HG03521 (cell line): ENCODE measurements around the gene CYFIP2.
A peak's percentile ranks its signal among the peaks of the same experiment; 100 is the strongest.

Source experiments
- ATAC-seq: cut with Tn5 transposase; IDR thresholded peaks from one replicate; pipeline ENCODE4 v1.9.1; 2021; ENCODE audit warnings: mild to moderate bottlenecking, moderate library complexity; ENCODE audit not compliant: unreplicated experiment

Gene CYFIP2

GRCh38 chr5:157312492-157312891 lies 46.6 kb downstream of the CYFIP2 start:
- peak; percentile 77 for ATAC-seq

DNA sequence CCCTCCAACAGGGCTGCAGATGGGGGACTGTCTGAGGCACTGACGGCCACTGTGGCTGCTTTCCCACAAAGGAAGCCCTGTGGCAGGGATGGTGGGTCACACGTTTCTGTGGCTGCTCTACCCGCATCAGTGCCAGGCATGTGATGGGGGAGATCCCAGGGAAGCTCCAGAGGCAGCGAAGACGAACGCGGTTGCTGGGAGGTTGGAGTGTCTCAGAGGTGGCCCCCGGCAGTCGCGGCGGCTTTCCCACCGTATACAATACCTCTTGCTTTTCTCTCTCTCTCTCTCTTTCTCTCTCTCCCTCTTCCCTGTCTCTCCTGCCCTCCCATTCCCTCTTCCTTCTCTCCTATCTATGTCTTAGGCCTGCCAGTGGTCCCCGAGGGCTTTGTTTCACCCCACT lies 56.7 kb downstream of the CYFIP2 start:
- no peak for ATAC-seq

- no peak for ATAC-seq
Observed at GRCh38 chr5:157323107-157323706, 57.3 kb downstream of the CYFIP2 start.

DNA sequence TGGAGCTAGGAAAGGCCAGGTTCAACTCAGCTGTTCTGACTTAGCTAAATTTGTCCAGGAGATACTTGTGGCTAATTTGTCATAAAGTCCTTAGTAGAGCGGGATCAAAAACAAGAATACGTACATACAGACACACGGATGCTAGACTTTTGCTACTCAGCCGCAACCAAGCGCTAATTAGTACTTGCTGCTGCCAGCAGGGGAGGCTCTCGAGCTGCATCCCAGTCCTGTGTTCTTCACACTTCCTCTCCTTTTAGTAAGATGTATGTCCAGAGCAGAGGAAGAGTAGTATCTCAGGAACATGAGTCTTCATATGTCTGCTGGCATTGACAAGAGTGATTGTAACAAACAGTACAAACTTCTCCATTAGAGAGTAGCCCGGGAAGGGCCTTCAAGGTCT lies 58.3 kb downstream of the CYFIP2 start:
- ATAC-seq, result no peak

DNA sequence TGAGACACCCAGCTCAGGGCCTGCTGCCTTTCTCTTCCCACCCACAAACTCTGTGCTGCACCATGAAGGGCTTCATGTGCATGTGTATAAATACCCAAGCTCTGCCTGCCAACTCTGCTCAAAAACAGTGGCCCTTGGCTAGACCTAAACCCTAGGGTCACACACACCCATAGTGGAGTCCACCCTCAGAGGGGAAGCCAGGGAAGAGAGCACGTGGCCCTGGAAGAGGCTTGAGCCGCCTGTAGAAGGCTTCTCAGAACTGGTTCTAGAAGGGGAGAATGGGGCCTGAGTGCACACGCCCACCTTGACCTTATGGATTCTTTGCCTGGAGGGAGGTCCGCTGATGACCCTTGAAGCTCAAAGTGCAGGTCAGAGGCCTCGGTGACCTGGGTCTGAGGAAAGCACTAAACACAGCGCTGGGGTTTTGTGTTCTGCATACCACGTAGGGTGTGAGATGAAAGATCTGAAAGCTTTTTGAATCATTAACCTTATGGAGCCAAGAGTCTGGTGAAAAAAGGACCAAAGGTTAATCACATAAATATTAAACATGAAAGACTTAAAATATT lies 60.6 kb downstream of the CYFIP2 start:
- no peak for ATAC-seq

- ATAC-seq, result no peak
Observed at GRCh38 chr5:157327771-157328170, 61.8 kb downstream of the CYFIP2 start.

DNA sequence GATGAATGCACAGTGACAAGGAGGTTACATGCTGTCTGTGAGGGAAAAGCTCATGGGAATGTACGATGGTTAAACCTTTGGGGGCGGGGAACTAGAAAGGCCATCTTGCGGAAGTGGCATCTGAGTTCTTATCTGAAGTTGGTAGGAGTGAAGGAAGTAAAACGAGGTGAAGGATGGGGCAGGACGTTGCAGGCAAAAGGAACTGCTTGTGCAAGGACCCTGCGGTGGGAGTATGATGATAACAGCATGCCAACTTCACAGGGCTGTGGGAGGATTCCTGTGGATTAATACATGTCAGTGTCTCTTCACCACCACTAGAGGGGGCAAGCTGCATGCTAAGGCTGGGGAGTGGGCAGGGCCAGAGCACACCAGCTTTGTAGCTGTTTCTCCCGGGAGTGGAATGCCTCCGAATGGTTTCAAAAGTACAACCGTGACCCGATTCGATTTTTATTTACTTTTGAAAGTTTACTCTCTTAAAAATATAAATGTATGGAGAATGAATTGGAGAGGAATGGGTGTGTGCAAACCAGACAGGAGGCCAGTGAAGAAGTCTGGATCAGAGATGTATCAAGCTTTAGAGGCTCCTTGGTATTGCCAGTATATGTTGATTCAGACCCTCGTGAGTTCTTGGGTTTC lies 62.5 kb downstream of the CYFIP2 start:
- peak; percentile 92 for ATAC-seq

- ATAC-seq, result no peak
Observed at GRCh38 chr5:157331807-157332206, 65.9 kb downstream of the CYFIP2 start.

DNA sequence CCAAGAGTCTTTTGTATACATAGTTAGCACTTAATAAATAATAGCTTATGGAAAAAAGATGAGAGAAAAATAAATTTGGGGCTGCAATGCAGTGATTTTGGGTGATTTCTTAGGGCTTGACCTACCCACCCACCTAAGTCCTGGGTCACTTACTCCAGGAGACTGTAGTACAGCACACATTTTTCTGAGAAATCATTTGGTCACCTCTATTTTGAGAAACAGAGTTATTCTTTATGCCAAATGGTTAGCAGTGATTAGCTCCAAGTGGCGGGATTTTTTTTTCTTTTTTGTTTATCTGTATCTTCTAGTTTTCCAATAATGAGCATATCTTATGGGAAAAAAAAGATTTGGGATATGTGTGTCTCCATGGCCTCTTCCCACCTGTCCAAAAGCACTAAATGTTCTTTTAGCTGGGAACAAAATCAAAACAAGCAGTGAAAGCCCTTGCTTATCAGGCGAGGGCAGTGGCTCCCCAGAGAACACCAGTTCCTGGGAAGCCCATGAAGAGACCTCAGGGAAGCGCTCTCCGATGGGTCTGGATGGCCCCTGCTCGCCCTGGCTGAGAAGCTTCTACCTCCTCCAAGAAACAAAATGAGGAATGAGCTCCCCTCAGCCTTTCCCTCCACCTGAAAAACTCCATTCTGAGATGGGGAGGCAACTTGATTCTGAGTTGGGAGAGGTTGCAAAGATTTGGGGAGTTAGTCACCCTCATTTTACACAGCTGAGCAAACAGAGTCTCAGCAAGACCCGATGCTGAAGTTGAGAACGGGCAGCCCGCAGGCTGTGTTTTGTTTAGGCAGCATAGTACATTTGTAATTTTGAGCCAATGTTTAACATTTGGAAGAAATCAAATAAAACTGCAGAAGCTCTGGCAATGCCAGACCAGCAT lies 69.9 kb downstream of the CYFIP2 start:
- no peak for ATAC-seq

DNA sequence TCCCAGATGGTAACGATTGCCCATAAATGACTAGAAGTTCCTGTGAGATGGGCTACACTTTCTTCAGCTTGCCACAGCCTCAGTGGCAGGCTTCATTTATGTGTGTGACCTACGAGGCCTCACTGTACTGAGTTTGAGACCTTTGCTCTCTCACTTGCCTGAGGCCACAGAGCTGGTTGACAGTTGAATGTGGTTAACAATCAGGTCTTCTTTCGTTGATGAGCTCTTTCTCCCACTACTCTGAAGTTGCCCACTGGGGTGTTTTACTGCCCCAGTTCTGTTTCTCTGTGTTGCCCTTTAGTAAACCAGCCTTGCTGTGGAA lies 70.5 kb downstream of the CYFIP2 start:
- ATAC-seq, result no peak

- no peak for ATAC-seq
Observed at GRCh38 chr5:157339409-157339808, 73.5 kb downstream of the CYFIP2 start.

- ATAC-seq, result no peak
Observed at GRCh38 chr5:157342822-157343402, 77.0 kb downstream of the CYFIP2 start.

- ATAC-seq, result no peak
Observed at GRCh38 chr5:157343842-157344790, 78.2 kb downstream of the CYFIP2 start.

DNA sequence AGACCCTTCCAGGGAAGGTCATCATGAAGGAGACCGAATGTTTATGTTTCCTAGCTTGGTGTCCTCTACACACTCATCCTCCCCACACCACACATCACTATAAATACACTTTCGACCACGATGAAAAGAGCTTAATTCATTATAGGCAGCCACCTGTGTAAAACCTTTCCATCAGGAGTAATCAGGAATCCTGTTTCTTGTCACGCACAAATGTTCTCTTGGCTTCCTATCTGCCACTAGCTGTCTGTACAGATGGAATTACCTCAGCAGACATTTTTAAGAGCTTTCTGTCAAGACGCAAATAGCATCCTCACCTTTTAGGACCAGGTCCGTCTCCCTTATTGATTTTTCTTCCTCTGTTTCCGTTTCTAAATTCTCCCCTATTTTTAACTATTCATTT lies 79.1 kb downstream of the CYFIP2 start:
- ATAC-seq, result no peak

GRCh38 chr5:157345485-157345884 lies 79.6 kb downstream of the CYFIP2 start:
- no peak for ATAC-seq

- ATAC-seq, result no peak
Observed at GRCh38 chr5:157347301-157348048, 81.6 kb downstream of the CYFIP2 start.

DNA sequence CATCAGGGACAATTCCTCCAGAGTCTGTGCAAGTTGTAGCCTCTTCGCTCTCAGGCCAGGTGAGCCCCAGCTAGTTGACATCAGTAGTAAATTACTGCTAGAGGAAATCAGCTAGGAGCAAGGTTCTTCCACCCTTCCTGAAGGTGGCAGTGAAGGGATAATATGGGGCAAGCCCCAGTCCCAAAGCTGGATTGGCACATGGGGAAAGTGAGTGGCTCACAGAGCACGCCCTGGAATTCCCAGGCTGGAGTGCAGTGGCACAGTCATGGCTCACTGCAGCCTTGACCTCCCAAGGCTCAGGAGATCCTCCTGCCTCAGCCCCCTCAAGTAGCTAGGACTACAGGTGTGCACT lies 82.1 kb downstream of the CYFIP2 start:
- no peak for ATAC-seq

GRCh38 chr5:157350939-157351801 lies 85.2 kb downstream of the CYFIP2 start:
- no peak for ATAC-seq

- no peak for ATAC-seq
Observed at GRCh38 chr5:157351802-157352092, 85.8 kb downstream of the CYFIP2 start.
